Esophagus squamous epithelium (tissue), 5 donors: ENCODE measurements around the gene ZDHHC8. TPM values are rescaled to one million over a fixed set of nuclear protein-coding genes. Genes with fewer than 3 reads are reported as not detected.

Experiments
- DNase-seq: peaks from one replicate; lab custom pipeline; 2025; lab: John Stamatoyannopoulos, UW
- H3K27ac ChIP-seq, 4 donors: fragments of 200-600 bp; sonication (generic); one replicate each; pipeline ENCODE4 v1.5.1; 2016 to 2019; ENCODE audit warnings: mild to moderate bottlenecking in 1 of 4
- H3K27me3 ChIP-seq, 4 donors: fragments of 200-600 bp; sonication (generic); 1 replicate in 3 of 4; 2 replicates in 1 of 4; pipeline versions ENCODE4 v1.5.1 to v1.6.0; 2017 to 2021; ENCODE audit warnings: antibody characterized with exemption in 1 of 4
- H3K36me3 ChIP-seq, 3 donors: fragments of 200-600 bp; sonication (generic); one replicate each; pipeline ENCODE4 v1.5.1; 2016 to 2019
- H3K4me1 ChIP-seq, 3 donors: fragments of 200-600 bp; sonication (generic); one replicate each; pipeline ENCODE4 v1.5.1; 2017 to 2019
- H3K4me3 ChIP-seq, 4 donors: fragments of 200-600 bp; sonication (generic); 1 replicate in 3 of 4; 2 replicates in 1 of 4; pipeline ENCODE4 v1.5.1; 2016 to 2019; ENCODE audit warnings: mild to moderate bottlenecking in 2 of 4, moderate library complexity in 1 of 4
- H3K9me3 ChIP-seq, 3 donors: fragments of 200-600 bp; sonication (generic); one replicate each; pipeline ENCODE4 v1.5.1; 2016 to 2019
- CTCF ChIP-seq, 6 experiments: fragments of 450-650 bp in 4 of 6; fragments of 200-600 bp in 2 of 6; sonication (generic) in 2 of 6; IDR thresholded peaks; one replicate each; pipeline ENCODE4 v1.5.1; 2016 to 2019; ENCODE audit warnings: antibody characterized with exemption in 6 of 6, mild to moderate bottlenecking in 4 of 6, moderate library complexity in 4 of 6
- POLR2A ChIP-seq, 4 donors: fragments of 450-650 bp; IDR thresholded peaks; one replicate each; pipeline ENCODE4 v1.6.1; 2017; ENCODE audit warnings: antibody characterized with exemption in 4 of 4, mild to moderate bottlenecking in 4 of 4, moderate library complexity in 3 of 4
- WGBS, 2 donors: methylation state at CpG; one replicate each; pipeline ENCODE4 v1.1.5; 2018; 5-methylcytosine and 5-hydroxymethylcytosine counted together
- intact Hi-C: fragments of 100-400 bp; cut with DNase I; formaldehyde crosslinking; loops from one replicate; pipeline ENCODE4 v1.15.0; 2022
- total RNA-seq, 4 donors: library from RNA; depleted of rRNA; stranded (reverse); fragments of >200 nt; gene quantifications; one replicate each; pipeline ENCODE4 v1.1.0, GENCODE V29; 2016
- donor health status: DM: yes; HTN: yes; CAD: no.

ZDHHC8 gene
- total RNA-seq, 4 donors from 2014 or later, result 14.7 to 22.9 (median 18.6) TPM

GRCh38 chr22:20167643-20168322, 36.2 kb downstream of the ZDHHC8 start:
- H3K4me3 ChIP-seq, result no peak overlapping the region
- H3K9me3 ChIP-seq, result no peaks in the 10 kb centered on the region
- H3K4me1 ChIP-seq, result no peaks in the 10 kb centered on the region
- H3K27me3 ChIP-seq, result peaks cover 0 to 17% (median 0%) of the 10 kb centered on the region in 4 donors
- WGBS, 2 donors, result 79 to 90% methylated on average over 2 to 11 of the region's 19 CpGs
- no peak overlapping the region for H3K27ac ChIP-seq
- intact Hi-C loops, result loop anchor here (10.0 kb wide), 1 partner anchor 57 kb away; no protein-coding TSS in a partner anchor
- TF ChIP-seq POLR2A (IDR thresholded peaks at IDR 0.05), result no peak
- no peak for TF ChIP-seq CTCF (IDR thresholded peaks at IDR 0.05)
- no peaks in the 10 kb centered on the region for H3K36me3 ChIP-seq
- no peak for DNase-seq

GRCh38 chr22:20169253-20169822, 37.7 kb downstream of the ZDHHC8 start:
- Histone ChIP-seq H3K27me3 (peaks cover 0 to 24% (median 0%) of the 10 kb centered on the region in 4 donors), H3K4me3 (no peak overlapping the region), H3K36me3 (no peaks in the 10 kb centered on the region), H3K9me3 (no peaks in the 10 kb centered on the region), H3K4me1 (no peaks in the 10 kb centered on the region), H3K27ac (no peak overlapping the region)
- no peak for DNase-seq
- intact Hi-C loops, result loop anchor here (10.0 kb wide), 1 partner anchor 55 kb away; no protein-coding TSS in a partner anchor
- TF ChIP-seq CTCF (IDR thresholded peaks at IDR 0.05) (no peak), POLR2A (IDR thresholded peaks at IDR 0.05) (no peak)
- 62 to 80% methylated on average over 2 to 6 of the region's 10 CpGs for WGBS, 2 donors

GRCh38 chr22:20170170-20170569, 38.6 kb downstream of the ZDHHC8 start:
- 60 to 70% methylated on average over 2 of the region's 13 CpGs for WGBS, 2 donors

GRCh38 chr22:20171288-20172140, 39.9 kb downstream of the ZDHHC8 start:
- Histone ChIP-seq H3K9me3 (no peaks in the 10 kb centered on the region), H3K4me1 (no peaks in the 10 kb centered on the region), H3K27me3 (peaks cover 0 to 24% (median 0%) of the 10 kb centered on the region in 4 donors), H3K4me3 (no peak overlapping the region), H3K27ac (no peak overlapping the region), H3K36me3 (no peaks in the 10 kb centered on the region)
- intact Hi-C loops, result no loop called here
- WGBS, 2 donors, result 82 to 89% methylated on average over 7 to 9 of the region's 12 CpGs
- no peak for DNase-seq
- TF ChIP-seq CTCF (IDR thresholded peaks at IDR 0.05), result no peak
- no peak for TF ChIP-seq POLR2A (IDR thresholded peaks at IDR 0.05)

More at GRCh38 chr22:20170170-20170569, 38.6 kb downstream of the ZDHHC8 start:
- no peaks in the 10 kb centered on the region for H3K9me3 ChIP-seq
- H3K4me1 ChIP-seq, result no peaks in the 10 kb centered on the region
- no peak for DNase-seq
- H3K36me3 ChIP-seq, result no peaks in the 10 kb centered on the region
- peaks cover 0 to 24% (median 0%) of the 10 kb centered on the region in 4 donors for H3K27me3 ChIP-seq
- intact Hi-C loops, result no loop called here
- no peak overlapping the region for H3K4me3 ChIP-seq
- no peak for TF ChIP-seq POLR2A (IDR thresholded peaks at IDR 0.05)
- TF ChIP-seq CTCF (IDR thresholded peaks at IDR 0.05), result no peak
- H3K27ac ChIP-seq, result no peak overlapping the region
